HG03103 (cell line): ENCODE measurements around the gene ALDH16A1.

ENCODE experiments used
- ATAC-seq: cut with Tn5 transposase; IDR thresholded peaks from one replicate; pipeline ENCODE4 v1.9.1; 2021; ENCODE audit warnings: low read depth; ENCODE audit not compliant: unreplicated experiment

Gene ALDH16A1

GRCh38 chr19:49507803-49508494, 54.9 kb downstream of the ALDH16A1 start:
- ATAC-seq = no peak

GRCh38 chr19:49512970-49513745, 60.1 kb downstream of the ALDH16A1 start:
- ATAC-seq = no peak

- ATAC-seq = no peak
These were observed 60.7 kb downstream of the ALDH16A1 start for GRCh38 chr19:49513746-49514118.

DNA sequence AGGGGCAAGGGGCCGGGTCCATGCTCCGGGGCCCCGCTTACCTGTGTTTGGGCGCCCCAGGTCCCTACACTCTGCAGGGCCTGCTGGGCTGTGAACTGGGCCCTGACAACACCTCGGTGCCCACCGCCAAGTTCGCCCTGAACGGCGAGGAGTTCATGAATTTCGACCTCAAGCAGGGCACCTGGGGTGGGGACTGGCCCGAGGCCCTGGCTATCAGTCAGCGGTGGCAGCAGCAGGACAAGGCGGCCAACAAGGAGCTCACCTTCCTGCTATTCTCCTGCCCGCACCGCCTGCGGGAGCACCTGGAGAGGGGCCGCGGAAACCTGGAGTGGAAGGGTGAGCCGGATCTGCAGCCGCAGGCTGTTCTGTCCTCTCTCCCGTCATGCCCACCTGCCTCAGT, 61.1 kb downstream of the ALDH16A1 start:
- ATAC-seq = no peak

DNA sequence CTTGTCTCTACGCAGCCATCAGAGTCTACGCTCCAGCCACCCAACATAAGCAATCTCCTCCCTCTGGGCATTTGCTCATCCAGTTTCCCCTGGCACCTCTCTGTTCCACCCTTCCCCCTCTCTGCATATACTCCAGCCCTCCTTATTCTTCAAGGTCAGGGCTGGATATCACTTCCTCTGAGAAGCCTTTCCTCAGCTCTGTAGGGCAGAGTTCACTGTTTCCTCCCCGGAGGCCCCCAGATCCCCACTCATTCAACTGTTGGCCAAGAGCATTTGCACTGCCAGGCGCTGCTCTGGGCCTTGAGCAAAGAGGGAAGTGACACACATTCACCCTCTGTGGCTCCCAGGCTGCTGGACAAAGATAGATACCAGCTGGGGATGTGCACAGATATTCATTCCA, 62.7 kb downstream of the ALDH16A1 start:
- ATAC-seq = no peak

GRCh38 chr19:49518033-49518432, 65.0 kb downstream of the ALDH16A1 start:
- ATAC-seq = no peak
